Erythroblast (primary cell): ENCODE measurements around the gene ERC2.

Experiments used
- GATA1 ChIP-seq: IDR thresholded peaks from 2 replicates; pipeline ENCODE4 v1.6.1; 2011; ENCODE audit warnings: low read depth, mild to moderate bottlenecking, control low read depth, low read length, moderate library complexity
- POLR2A ChIP-seq: IDR thresholded peaks from 2 replicates; pipeline ENCODE4 v1.6.1; 2011; ENCODE audit warnings: mild to moderate bottlenecking, low read length

DNA sequence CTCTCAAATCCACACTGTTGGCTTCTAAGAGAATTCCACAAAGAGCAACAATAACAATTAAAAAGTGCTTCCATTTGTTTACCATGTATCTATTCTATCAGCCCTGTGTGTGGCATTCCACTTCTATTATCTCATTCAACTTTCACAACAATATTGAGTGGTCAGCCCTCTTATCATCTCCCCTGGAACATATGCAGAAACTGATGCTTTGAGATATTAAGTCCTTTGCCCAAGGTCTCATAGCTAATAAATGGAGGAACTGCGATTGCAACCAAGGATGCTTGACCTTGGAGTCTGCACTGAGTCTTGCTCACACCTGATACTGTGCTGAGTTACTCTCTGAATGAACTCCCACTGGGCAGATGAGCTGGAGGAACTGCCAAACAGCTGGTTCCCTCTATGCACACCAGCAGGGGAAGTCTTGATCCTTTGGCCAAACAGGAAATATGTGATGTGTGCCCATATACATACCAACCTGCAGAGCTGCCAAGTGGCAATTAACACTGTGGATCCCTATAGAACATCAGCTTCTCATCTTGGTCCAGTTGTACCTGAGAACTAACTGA lies 836.4 kb downstream of the ERC2 start:
- TF ChIP-seq POLR2A: no peak
- no peak for TF ChIP-seq GATA1
